GM18507 (cell line): Measurements from ENCODE around the gene MTUS2.

Experiments used
- DNase-seq: peaks from one replicate; pipeline ENCODE4 v3.0.0; 2011; ENCODE audit warnings: low read depth; ENCODE audit not compliant: insufficient read length; ENCODE audit errors: extremely low spot score
- FAIRE-seq: peaks from 2 replicates; lab custom pipeline; 2011; peaks lifted over from hg19 to GRCh38; lab: Jason Lieb, UNC

Gene MTUS2

GRCh38 chr13:28820099-28821051 lies at the start of gene MTUS2:
MTUS2 (plus strand) TSS chr13:28820339.
- DNase-seq (no peak), FAIRE-seq (no peak)

- DNase-seq (no peak), FAIRE-seq (no peak)
Measured at GRCh38 chr13:28778308-28779215, 41.6 kb upstream of the MTUS2 start.

- DNase-seq (no peak), FAIRE-seq (no peak)
Measured at GRCh38 chr13:28792992-28793391, 27.1 kb upstream of the MTUS2 start.

GRCh38 chr13:28794396-28794795 lies 25.7 kb upstream of the MTUS2 start:
- DNase-seq: no peak

GRCh38 chr13:28796938-28797257 lies 23.2 kb upstream of the MTUS2 start:
- DNase-seq (no peak), FAIRE-seq (no peak)

More at GRCh38 chr13:28794396-28794795, 25.7 kb upstream of the MTUS2 start:
- FAIRE-seq: no peak

- FAIRE-seq: no peak
- DNase-seq: no peak
Measured at GRCh38 chr13:28805193-28805819, 14.8 kb upstream of the MTUS2 start.

GRCh38 chr13:28817204-28817603 lies 2.9 kb upstream of the MTUS2 start:
- DNase-seq (no peak), FAIRE-seq (no peak)

GRCh38 chr13:28819046-28819730 lies 951 bp upstream of the MTUS2 start:
- FAIRE-seq (no peak), DNase-seq (no peak)

- no peak for FAIRE-seq
- DNase-seq: peak; percentile 46
Measured at GRCh38 chr13:28819735-28820098, 422 bp upstream of the MTUS2 start.

GRCh38 chr13:28822151-28822550 lies 2.0 kb downstream of the MTUS2 start:
- DNase-seq: no peak
- FAIRE-seq: no peak

- no peak for FAIRE-seq
- DNase-seq: no peak
Measured at GRCh38 chr13:28822801-28823200, 2.7 kb downstream of the MTUS2 start.

GRCh38 chr13:28825379-28825778 lies 5.2 kb downstream of the MTUS2 start:
- DNase-seq (no peak), FAIRE-seq (no peak)

- FAIRE-seq (no peak), DNase-seq (no peak)
Measured at GRCh38 chr13:28826368-28826767, 6.2 kb downstream of the MTUS2 start.

GRCh38 chr13:28830580-28830979 lies 10.4 kb downstream of the MTUS2 start:
- no peak for DNase-seq
- FAIRE-seq: no peak

GRCh38 chr13:28831117-28831516 lies 11.0 kb downstream of the MTUS2 start:
- DNase-seq (no peak), FAIRE-seq (no peak)

GRCh38 chr13:28837111-28837510 lies 17.0 kb downstream of the MTUS2 start:
- no peak for DNase-seq
- FAIRE-seq: no peak

- DNase-seq (no peak), FAIRE-seq (no peak)
Measured at GRCh38 chr13:28843639-28844038, 23.5 kb downstream of the MTUS2 start.

GRCh38 chr13:28849441-28849840 lies 29.3 kb downstream of the MTUS2 start:
- DNase-seq: no peak
- no peak for FAIRE-seq

- no peak for DNase-seq
- no peak for FAIRE-seq
Measured at GRCh38 chr13:28850226-28850625, 30.1 kb downstream of the MTUS2 start.

- FAIRE-seq: no peak
- DNase-seq: no peak
Measured at GRCh38 chr13:28851422-28851821, 31.3 kb downstream of the MTUS2 start.
